GM18507 (cell line): ENCODE measurements around the gene BCL7C.
"Not testable (repeated sequence)": the region's sequence is repeated elsewhere in the genome, so short reads cannot be mapped to it uniquely, and the experiment has no call there.

ENCODE experiments used
- DNase-seq: peaks from one replicate; pipeline ENCODE4 v3.0.0; 2011; ENCODE audit warnings: low read depth; ENCODE audit not compliant: insufficient read length; ENCODE audit errors: extremely low spot score
- FAIRE-seq: peaks from 2 replicates; lab custom pipeline; 2011; peaks lifted over from hg19 to GRCh38; lab: Jason Lieb, UNC

BCL7C gene

GRCh38 chr16:30874821-30875717 is 18.8 kb downstream of the BCL7C start:
- FAIRE-seq: peak; percentile 85
- DNase-seq: no peak

GRCh38 chr16:30874244-30874820 is 19.5 kb downstream of the BCL7C start:
- DNase-seq: no peak

GRCh38 chr16:30870904-30871303 is 23.0 kb downstream of the BCL7C start:
- FAIRE-seq: no peak
- no peak for DNase-seq

More at GRCh38 chr16:30874244-30874820, 19.5 kb downstream of the BCL7C start:
- FAIRE-seq: no peak

- FAIRE-seq: no peak
Measured at GRCh38 chr16:30867747-30868146, 26.1 kb downstream of the BCL7C start.

GRCh38 chr16:30866031-30866430 is 27.8 kb downstream of the BCL7C start:
- FAIRE-seq (no peak), DNase-seq (no peak)

More at GRCh38 chr16:30867747-30868146, 26.1 kb downstream of the BCL7C start:
- DNase-seq: no peak

GRCh38 chr16:30863178-30863577 is 30.7 kb downstream of the BCL7C start:
- not testable (repeated sequence) for FAIRE-seq, DNase-seq

GRCh38 chr16:30860729-30861128 is 33.1 kb downstream of the BCL7C start:
- not testable (repeated sequence) for FAIRE-seq, DNase-seq

- DNase-seq: no peak
- no peak for FAIRE-seq
Measured at GRCh38 chr16:30858829-30859423, 35.0 kb downstream of the BCL7C start.

- DNase-seq: no peak
- no peak for FAIRE-seq
Measured at GRCh38 chr16:30858111-30858495, 35.8 kb downstream of the BCL7C start.

GRCh38 chr16:30853758-30854157 is 40.1 kb downstream of the BCL7C start:
- no peak for FAIRE-seq
- no peak for DNase-seq

GRCh38 chr16:30850246-30850645 is 43.6 kb downstream of the BCL7C start:
- DNase-seq (no peak), FAIRE-seq (no peak)

- FAIRE-seq: no peak
Measured at GRCh38 chr16:30846649-30847402, 47.1 kb downstream of the BCL7C start.

GRCh38 chr16:30844671-30845449 is 49.0 kb downstream of the BCL7C start:
- FAIRE-seq (peak; percentile 89), DNase-seq (peak; percentile 67)

More at GRCh38 chr16:30846649-30847402, 47.1 kb downstream of the BCL7C start:
- DNase-seq: no peak

GRCh38 chr16:30844346-30844670 is 49.6 kb downstream of the BCL7C start:
- no peak for FAIRE-seq

GRCh38 chr16:30843501-30843900 is 50.4 kb downstream of the BCL7C start:
- DNase-seq: no peak
- no peak for FAIRE-seq

More at GRCh38 chr16:30844346-30844670, 49.6 kb downstream of the BCL7C start:
- no peak for DNase-seq

- FAIRE-seq (no peak), DNase-seq (no peak)
Measured at GRCh38 chr16:30842971-30843370, 50.9 kb downstream of the BCL7C start.

- no peak for DNase-seq
- FAIRE-seq: no peak
Measured at GRCh38 chr16:30841332-30841731, 52.5 kb downstream of the BCL7C start.

- DNase-seq (no peak), FAIRE-seq (no peak)
Measured at GRCh38 chr16:30840611-30841010, 53.3 kb downstream of the BCL7C start.
